ENCODE results near the gene CDC42BPB.

DNA sequence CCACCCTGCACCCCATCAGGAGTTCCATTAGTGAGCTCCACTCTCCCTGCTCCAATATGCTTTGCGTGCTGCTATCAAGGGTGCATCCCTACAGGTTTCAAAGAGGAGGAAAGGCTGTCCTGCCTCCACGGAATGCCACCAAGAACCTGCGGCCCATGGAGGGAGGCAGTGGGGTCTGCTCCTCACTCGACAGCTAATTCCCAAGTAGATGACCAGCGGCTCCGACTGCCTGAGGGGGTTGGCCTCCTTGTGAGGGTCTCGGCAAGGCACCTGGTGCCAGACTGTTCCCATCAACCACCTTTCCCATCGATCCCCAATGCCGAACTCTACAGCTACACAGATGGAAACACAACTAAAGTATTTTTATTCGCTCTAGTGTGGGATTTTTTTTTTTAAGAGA, 98.9 kb downstream of the CDC42BPB start:
- TF ChIP-seq POLR2A (IDR thresholded peaks at IDR 0.05; ENCODE audit: extremely low read depth, insufficient read length) (no peak), CTCF (IDR thresholded peaks at IDR 0.05; ENCODE audit: low read depth, low read length) (no peak), MYC (IDR thresholded peaks at IDR 0.05; ENCODE audit: low read depth, low read length) (no peak), MAX (IDR thresholded peaks at IDR 0.05; ENCODE audit: low read depth, low read length) (no peak)
